ENCODE measurements around the gene DNAAF8.

DNAAF8 gene

GRCh38 chr16:4695473-4696171 is 38.7 kb upstream of the DNAAF8 start:
- no peak for DNase-seq

- DNase-seq = no peak
These were observed 38.0 kb upstream of the DNAAF8 start for GRCh38 chr16:4696172-4696904.

- no peak for DNase-seq
These were observed 37.2 kb upstream of the DNAAF8 start for GRCh38 chr16:4696905-4697847.

GRCh38 chr16:4697848-4698291 is 36.5 kb upstream of the DNAAF8 start:
- no peak for DNase-seq

GRCh38 chr16:4698321-4699045 is 35.9 kb upstream of the DNAAF8 start:
- no peak for DNase-seq

- no peak for DNase-seq
These were observed 35.2 kb upstream of the DNAAF8 start for GRCh38 chr16:4699046-4699556.

GRCh38 chr16:4700380-4700996 is 33.8 kb upstream of the DNAAF8 start:
- DNase-seq = no peak

GRCh38 chr16:4700997-4701743 is 33.2 kb upstream of the DNAAF8 start:
- no peak for DNase-seq

- DNase-seq = no peak
These were observed 32.4 kb upstream of the DNAAF8 start for GRCh38 chr16:4701791-4702465.

GRCh38 chr16:4702466-4702808 is 31.9 kb upstream of the DNAAF8 start:
- no peak for DNase-seq

- DNase-seq = no peak
These were observed 30.4 kb upstream of the DNAAF8 start for GRCh38 chr16:4703906-4704305.

GRCh38 chr16:4704491-4704890 is 29.8 kb upstream of the DNAAF8 start:
- DNase-seq = no peak

GRCh38 chr16:4704913-4705312 is 29.4 kb upstream of the DNAAF8 start:
- no peak for DNase-seq

GRCh38 chr16:4706871-4707270 is 27.5 kb upstream of the DNAAF8 start:
- no peak for DNase-seq

GRCh38 chr16:4709481-4709880 is 24.9 kb upstream of the DNAAF8 start:
- no peak for DNase-seq

GRCh38 chr16:4713663-4714501 is 20.5 kb upstream of the DNAAF8 start:
- DNase-seq = no peak

GRCh38 chr16:4714996-4715395 is 19.3 kb upstream of the DNAAF8 start:
- no peak for DNase-seq

- no peak for DNase-seq
These were observed 15.9 kb upstream of the DNAAF8 start for GRCh38 chr16:4718466-4718865.

GRCh38 chr16:4723071-4723767 is 11.1 kb upstream of the DNAAF8 start:
- DNase-seq = no peak
